GM18519 (cell line): ENCODE results near the gene NOX4.

ENCODE experiments used
- ATAC-seq: cut with Tn5 transposase; IDR thresholded peaks from one replicate; pipeline ENCODE4 v1.9.1; 2021; ENCODE audit warnings: mild to moderate bottlenecking, moderate library complexity; ENCODE audit not compliant: unreplicated experiment, low FRiP score

The NOX4 gene

GRCh38 chr11:89490981-89491690, at the start of gene NOX4:
NOX4 (minus strand) TSS chr11:89491375; CDS start chr11:89491246, 129 bp downstream.
- no peak for ATAC-seq

DNA sequence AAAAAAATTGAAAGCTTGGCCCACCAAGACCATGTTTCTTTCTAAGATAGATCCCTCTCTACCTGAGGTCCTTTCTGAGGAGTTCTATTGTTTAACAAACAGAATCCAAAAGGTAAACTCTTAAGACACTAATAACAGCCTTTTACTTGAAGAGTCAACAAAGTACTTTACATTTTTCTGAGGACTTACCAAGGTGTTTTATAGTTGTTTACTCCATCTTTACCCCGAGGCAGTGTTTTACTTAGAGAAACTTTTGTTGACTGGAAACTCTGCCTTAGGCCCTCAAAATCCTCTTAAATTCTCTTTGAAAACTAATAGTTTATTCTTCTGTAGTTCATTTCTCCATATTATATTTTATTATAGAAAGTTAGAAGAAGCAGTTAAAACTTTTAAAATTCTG, 49.7 kb upstream of the NOX4 start:
- no peak for ATAC-seq

GRCh38 chr11:89537936-89538335, 46.8 kb upstream of the NOX4 start:
- ATAC-seq = no peak

- ATAC-seq = no peak
Observed at GRCh38 chr11:89536926-89537325, 45.8 kb upstream of the NOX4 start.

- no peak for ATAC-seq
Observed at GRCh38 chr11:89535221-89535620, 44.0 kb upstream of the NOX4 start.

- no peak for ATAC-seq
Observed at GRCh38 chr11:89529626-89530380, 38.6 kb upstream of the NOX4 start.

DNA sequence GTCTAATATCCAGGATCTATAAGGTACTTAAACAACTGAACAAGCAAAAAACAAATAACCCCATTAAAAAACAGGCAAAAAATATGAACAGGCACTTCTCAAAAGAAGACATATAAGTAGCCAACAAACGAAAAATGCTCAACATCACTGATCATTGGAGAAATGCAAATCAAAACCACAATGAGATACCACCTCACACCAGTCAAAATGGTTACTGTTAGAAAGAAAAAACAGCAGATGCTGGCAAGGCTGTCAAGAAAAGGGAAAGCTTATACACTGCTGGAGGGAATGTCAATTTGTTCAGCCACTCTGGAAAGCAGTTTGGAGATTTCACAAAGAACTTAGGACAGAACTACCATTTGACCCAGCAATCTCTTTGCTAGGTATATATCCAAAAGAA, 30.6 kb upstream of the NOX4 start:
- ATAC-seq = no peak

DNA sequence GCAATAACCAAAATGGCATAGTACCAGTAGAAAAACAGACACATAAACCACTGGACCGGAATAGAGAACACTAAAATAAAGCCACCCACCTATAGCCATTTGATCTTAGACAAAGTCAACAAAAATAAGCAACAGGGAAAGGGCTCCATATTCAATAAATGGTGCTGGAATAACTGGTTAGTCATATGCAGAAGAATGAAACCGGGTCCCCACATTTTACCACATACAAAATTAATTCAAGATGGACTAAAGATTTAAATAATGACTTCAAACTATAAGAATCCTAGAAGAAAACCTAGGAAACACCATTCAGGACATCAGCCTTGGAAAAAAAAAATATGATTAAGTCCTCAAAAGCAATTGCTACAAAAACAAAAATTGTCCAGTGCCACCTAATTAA, 30.1 kb upstream of the NOX4 start:
- ATAC-seq = no peak

DNA sequence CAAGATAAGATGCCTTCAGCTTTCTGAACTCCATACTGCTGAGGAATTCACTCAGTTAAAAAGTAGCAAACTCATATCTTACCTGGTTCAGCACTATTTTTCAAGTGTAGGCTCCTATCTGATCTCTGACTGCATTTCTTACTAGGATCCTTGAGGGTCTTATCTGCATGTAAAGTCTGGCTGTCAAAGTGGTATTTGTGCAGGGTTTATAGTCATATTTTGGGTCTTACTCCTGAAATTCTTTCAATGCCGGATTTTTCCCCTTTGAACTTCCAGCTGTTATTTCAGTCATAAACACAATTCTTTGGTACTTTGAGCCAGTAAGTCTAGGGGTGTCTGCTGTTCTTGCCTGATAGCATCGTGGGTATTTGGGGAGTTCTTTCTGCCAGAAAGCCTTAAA, 25.3 kb upstream of the NOX4 start:
- ATAC-seq = no peak

DNA sequence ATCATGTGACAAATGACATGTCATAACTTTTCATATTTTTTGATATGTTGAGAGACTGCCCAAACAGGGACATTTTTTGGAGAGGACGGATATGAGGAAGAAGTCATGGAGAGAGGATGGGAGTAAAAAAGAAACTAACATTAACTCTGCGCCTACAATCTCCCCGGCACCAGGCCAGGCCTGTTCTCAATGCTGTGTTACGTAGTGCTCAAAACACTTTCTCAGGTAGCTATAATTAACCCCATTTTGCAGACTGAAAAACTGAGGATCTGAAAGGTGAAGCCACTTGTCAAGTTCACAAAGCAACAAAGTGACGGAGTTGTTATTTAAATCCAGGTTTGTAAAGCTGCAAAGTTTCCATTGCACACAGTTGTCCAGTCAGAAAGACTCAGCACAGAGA, 17.4 kb upstream of the NOX4 start:
- no peak for ATAC-seq

DNA sequence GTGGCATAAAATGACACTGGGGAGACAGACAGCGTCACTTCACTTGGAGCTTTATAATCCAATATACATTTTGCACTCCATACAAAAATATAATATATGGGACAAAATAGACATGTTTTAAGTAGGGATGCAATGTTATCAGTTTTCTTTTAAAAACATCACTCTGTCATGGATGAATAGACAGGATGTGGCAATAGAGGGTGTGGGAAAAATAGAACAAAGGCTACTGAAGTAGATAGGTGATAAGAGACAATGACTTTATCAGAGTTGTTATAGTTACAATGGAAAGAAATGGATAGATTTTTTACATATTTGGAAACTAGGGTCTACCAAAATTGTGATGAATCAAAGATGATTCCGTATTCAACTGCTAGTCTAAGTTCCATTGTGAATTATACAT, 13.1 kb upstream of the NOX4 start:
- ATAC-seq = no peak

- ATAC-seq = no peak
Observed at GRCh38 chr11:89503422-89503821, 12.2 kb upstream of the NOX4 start.

GRCh38 chr11:89502301-89502700, 11.1 kb upstream of the NOX4 start:
- ATAC-seq = no peak

DNA sequence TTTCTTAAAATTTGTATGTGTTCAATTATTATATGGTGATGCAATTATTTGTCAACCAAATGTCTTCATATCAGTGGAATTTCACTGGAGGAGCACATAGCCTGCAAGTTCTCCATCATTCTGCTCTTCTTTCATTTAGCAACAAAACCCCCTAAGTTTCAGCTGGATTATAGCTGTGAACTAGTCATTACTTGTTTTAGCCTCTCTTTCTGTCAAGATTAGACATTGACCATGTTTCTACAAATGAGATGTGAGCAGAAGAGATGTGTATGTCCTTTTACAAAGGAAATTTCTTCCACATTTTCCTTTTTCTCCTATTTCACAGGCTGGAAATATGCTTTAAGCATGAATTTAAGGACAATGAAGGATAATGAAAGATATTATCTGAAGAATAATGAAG, 9.2 kb upstream of the NOX4 start:
- ATAC-seq = no peak

DNA sequence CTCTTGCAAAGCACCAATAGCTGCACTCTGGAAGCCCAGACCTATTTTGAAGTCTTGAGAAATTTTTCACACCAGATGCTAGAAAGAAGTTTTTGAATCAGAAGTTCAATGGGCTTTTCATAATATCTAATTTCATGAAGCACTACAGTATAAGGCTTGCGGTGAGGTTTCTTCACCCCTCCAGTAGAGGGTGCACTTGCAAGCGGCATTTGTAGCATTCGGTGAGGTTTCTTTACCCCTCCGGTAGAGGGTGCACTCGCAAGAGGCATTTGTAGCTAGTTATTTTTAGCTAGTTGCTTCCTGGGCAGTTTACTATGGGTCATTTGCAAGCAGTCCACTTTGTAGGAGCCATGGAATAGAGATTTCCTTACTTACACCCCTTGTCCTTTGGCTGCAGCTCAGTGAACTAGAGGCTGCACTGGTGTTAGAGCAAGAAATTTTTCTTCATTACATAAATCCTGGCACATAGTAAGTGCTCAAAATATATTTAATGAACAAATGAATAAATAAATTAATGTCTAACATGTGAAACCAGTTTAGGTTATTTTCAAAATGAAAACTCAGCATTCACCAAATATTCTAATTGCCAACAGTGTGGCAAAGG, 7.8 kb upstream of the NOX4 start:
- ATAC-seq = no peak

DNA sequence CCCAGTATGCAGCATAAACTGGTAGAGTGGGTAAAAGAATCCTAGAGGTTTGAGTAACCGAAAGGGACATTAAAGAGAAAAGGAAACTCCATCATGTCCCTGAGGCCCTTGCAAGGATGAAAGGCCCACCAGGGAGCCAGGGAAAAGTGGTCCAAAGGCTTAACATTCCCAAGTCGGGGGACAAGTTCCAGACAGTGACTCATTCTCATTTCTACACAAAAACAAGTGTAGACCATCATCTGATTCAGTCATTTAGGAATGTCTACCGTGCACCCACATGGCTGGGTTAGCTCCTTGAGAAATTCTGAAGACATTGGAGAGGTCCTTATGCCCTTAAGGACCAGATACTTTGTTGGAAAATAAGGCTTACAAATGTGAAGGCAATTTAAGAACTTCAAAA, 4.8 kb upstream of the NOX4 start:
- no peak for ATAC-seq

- no peak for ATAC-seq
Observed at GRCh38 chr11:89493431-89493830, 2.3 kb upstream of the NOX4 start.

DNA sequence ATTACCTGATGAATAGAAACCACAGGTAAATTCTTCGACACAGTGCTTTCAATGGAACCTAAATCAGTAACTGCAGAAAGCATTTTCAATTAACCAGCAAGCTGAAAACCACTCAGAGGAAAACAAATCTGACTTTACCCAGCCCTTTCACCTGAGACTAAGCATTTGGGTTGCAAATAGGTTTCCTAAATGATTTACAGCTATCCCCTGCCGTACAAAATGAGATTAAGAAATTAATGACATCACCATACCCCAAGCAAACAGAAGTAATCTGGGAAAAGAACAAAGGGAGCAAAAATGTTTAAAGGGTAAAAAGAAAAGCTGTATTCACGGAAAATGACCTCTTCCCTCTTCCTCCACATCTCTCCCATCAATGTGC, 584 bp downstream of the NOX4 start:
- ATAC-seq = no peak

DNA sequence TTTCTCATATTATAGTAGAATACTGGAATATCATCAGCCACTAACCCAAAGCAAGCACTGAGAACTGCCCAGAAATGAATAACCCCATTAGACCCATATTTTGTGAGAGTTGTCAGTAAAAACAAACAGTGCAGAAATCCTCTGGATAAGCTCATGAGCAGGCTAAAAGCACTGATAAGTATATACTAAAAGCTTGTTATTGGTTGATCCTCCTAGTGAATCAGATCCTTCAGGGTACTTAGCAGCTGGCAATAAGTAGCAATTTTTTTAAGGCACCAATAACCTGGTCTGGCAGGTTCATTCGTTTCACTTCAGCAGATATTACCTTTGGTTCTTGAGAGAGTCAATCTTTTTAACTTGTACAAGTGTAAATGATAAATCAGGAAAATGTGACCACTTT, 1.2 kb downstream of the NOX4 start:
- ATAC-seq = no peak

GRCh38 chr11:89487016-89487415, 4.2 kb downstream of the NOX4 start:
- ATAC-seq = no peak

GRCh38 chr11:89484896-89485295, 6.3 kb downstream of the NOX4 start:
- no peak for ATAC-seq

DNA sequence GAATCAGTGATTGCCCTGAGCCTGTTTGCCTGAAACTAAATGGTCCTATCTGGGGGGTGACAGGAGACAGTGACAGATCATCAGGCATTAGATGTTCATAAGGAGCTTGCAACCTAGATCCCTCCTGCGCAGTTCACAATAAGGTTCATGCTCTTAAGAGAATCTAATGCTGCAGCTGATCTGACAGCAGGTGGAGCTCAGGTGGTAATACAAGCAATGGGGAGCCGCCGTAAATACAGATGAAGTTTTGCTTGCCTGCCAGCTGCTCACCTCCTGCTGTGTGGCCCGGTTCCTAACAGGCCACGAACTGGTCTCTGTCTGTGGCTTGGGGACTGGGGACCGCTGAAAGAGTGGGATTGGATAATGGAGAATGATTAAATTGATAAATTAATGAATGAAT, 14.0 kb downstream of the NOX4 start:
- ATAC-seq = no peak
